Measurements from ENCODE around the gene CALM1.

- TF ChIP-seq RORB (CRISPR knock-in tag; IDR thresholded peaks at IDR 0.05), result no peak
- TF ChIP-seq USF2 (CRISPR knock-in tag; IDR thresholded peaks at IDR 0.05), result no peak
- no peak for TF ChIP-seq CTCF (IDR thresholded peaks at IDR 0.05)
- no peak for TF ChIP-seq ZNF121 (CRISPR knock-in tag; IDR thresholded peaks at IDR 0.05)
- no peak for TF ChIP-seq FOXK1 (CRISPR knock-in tag; IDR thresholded peaks at IDR 0.05)
- no peak for TF ChIP-seq SP1 (CRISPR knock-in tag; conservative IDR thresholded peaks at IDR 0.05)
Observed at GRCh38 chr14:90457186-90457585, 60.4 kb downstream of the CALM1 start.
